Spinal cord (tissue), 10 donors: ENCODE data around the gene CRABP1. TPM values are rescaled to one million over a fixed set of nuclear protein-coding genes. Genes with fewer than 3 reads are reported as not detected.
A peak's percentile ranks its signal among the peaks of the same experiment; 100 is the strongest.

ENCODE experiments used
- DNase-seq, 6 donors: peaks; one replicate each; pipeline versions ENCODE4 v3.0.0 to v3.0.0-alpha.2; 2013 to 2015; ENCODE audit warnings: low spot score in 6 of 6, low read depth in 4 of 6
- H3K27ac ChIP-seq: one replicate; pipeline ENCODE4 v1.5.1; 2013; ENCODE audit warnings: low read depth, low read length, control low read depth
- H3K27me3 ChIP-seq: one replicate; pipeline ENCODE4 v1.6.1; 2013; ENCODE audit warnings: low read length; ENCODE audit not compliant: control insufficient read depth, insufficient read depth
- H3K36me3 ChIP-seq: one replicate; pipeline ENCODE4 v1.6.1; 2013; ENCODE audit warnings: low read length; ENCODE audit not compliant: control insufficient read depth, insufficient read depth
- H3K4me1 ChIP-seq: one replicate; pipeline ENCODE4 v1.6.1; 2013; ENCODE audit warnings: low read length; ENCODE audit not compliant: control insufficient read depth, insufficient read depth
- H3K4me3 ChIP-seq: one replicate; pipeline ENCODE4 v1.5.1; 2013; ENCODE audit warnings: low read depth, low read length, control low read depth
- H3K9me3 ChIP-seq: one replicate; pipeline ENCODE4 v1.6.1; 2013; ENCODE audit warnings: low read length; ENCODE audit not compliant: control insufficient read depth, insufficient read depth
- WGBS: methylation state at CpG from one replicate; pipeline ENCODE4 v1.1.5; 2013; ENCODE audit warnings: missing lambda C conversion rate; ENCODE audit not compliant: insufficient coverage; 5-methylcytosine and 5-hydroxymethylcytosine counted together
- long read RNA-seq, 4 donors: transcript quantifications; one replicate each; lab custom pipeline, GENCODE V29; 2026
- polyA plus RNA-seq, 2 donors: library from polyadenylated mRNA; unstranded; fragments of 120-200 nt; gene quantifications; one replicate each; pipeline ENCODE4 v1.2.1, GENCODE V29; 2013; ENCODE audit not compliant: insufficient read length in 2 of 2
- total RNA-seq, 2 donors: library from RNA; depleted of rRNA in 1 of 2; stranded (reverse); fragments of 120-200 nt in 1 of 2; fragments of >200 nt in 1 of 2; gene quantifications; one replicate each; pipeline versions ENCODE4 v1.2.3 to v1.2.4, GENCODE V29; 2013 to 2014
- donor health status: healthy.

Gene CRABP1
- total RNA-seq (1,000 to 10,000 TPM in 1 of 2 donors, 100 to 1,000 TPM in 1; 113 to 1,461 TPM), polyA plus RNA-seq (100 to 1,000 TPM; 326 to 539 TPM)
- long read RNA-seq, donor 1, transcript CRABP1-203 (1 exons, 401 nt): minor isoform, 37 of 510 reads
- long read RNA-seq, donor 1, transcript CRABP1-201 (4 exons, 772 nt): major isoform, 394 of 510 reads
- long read RNA-seq, donor 1, partial matches to known transcripts: 79 of 510 reads
- long read RNA-seq, donor 1, other reads (novel, unspliced or antisense): 0 of 510 reads
- long read RNA-seq, donor 2, transcript CRABP1-201 (4 exons, 772 nt): major isoform, 107 of 133 reads
- long read RNA-seq, donor 2, transcript CRABP1-203 (1 exons, 401 nt): minor isoform, 11 of 133 reads
- long read RNA-seq, donor 2, partial matches to known transcripts: 14 of 133 reads
- long read RNA-seq, donor 2, other reads (novel, unspliced or antisense): 0 of 133 reads
- long read RNA-seq, donor 3, transcript CRABP1-203 (1 exons, 401 nt): minor isoform, 11 of 152 reads
- long read RNA-seq, donor 3, transcript CRABP1-201 (4 exons, 772 nt): major isoform, 122 of 152 reads
- long read RNA-seq, donor 3, partial matches to known transcripts: 19 of 152 reads
- long read RNA-seq, donor 3, other reads (novel, unspliced or antisense): 0 of 152 reads
- long read RNA-seq, donor 4: 0 reads

DNA sequence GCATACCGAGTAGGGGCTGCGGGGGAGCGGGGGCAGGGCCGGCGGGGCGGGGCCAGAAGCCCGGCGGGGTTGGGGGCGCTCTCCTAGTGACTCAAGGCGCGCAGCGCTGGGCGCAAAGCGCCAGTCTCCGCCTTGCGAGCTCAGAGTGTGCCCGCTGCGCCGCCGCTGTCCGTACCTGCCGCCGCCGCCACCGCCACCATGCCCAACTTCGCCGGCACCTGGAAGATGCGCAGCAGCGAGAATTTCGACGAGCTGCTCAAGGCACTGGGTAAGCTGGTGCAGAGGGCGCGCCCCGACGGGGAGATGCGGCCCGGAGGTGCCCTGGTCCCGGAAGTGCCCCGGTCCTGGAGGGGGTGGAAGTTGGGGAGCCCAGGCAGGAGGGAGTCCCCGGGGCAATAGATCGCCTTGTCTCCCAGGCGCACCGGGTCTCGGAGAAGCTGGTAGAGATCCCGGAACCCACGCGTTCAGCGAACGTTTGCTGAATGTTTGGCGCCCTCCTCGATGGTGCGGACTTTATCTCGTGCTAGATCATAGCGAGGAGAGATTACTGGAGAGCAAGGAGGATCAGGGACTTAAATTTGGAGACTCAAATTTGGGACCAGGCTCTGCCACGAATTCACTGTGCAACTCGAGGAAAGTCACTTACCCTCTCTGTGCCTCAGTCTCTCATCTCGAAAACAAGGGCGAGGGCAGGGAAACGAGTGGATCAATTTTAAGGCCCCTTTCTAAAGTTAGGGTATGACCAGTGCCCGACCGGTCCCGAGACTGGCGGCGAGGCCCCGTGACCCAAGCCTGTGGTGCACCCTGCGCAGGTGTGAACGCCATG is at the start of gene CRABP1:
Gene CRABP1 (plus strand): TSS at position 123 of the 826 bp plus-strand sequence. CDS start 76 bp downstream, at position 199.
- Histone ChIP-seq H3K27me3 (peaks cover 60% of the 10 kb centered on the region), H3K4me1 (peaks cover 26% of the 10 kb centered on the region), H3K4me3 (peak within 1 kb of the TSS; percentile 69), H3K27ac (no peak within 1 kb of the TSS), H3K9me3 (no peaks in the 10 kb centered on the region), H3K36me3 (no peaks in the 10 kb centered on the region)
- WGBS: 1% methylated on average over 67 of the region's 67 CpGs
- peak in 1 of 6 donors; percentile 66 for DNase-seq

DNA sequence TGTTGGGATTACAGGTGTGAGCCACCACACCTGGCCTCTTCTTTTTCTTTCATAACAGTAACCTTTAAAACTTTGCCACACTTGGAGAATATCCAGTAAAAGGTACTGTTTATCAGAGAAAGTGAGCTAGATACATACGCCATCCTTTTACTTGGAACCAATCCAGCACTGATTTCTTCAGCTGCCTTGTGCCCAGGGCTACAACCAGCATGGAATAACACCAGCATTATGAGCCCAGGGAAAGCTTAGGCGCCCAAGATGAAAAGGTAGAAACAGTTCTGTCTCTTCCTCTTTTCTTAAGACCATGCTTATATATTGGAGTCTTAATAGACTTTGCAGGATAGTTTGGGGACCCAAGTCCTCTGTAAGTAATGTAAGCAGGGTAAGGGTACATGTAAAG is 49.1 kb upstream of the CRABP1 start:
- H3K4me3 ChIP-seq: no peak overlapping the region
- no peak overlapping the region for H3K27ac ChIP-seq
- no peak for DNase-seq
- no peaks in the 10 kb centered on the region for H3K27me3 ChIP-seq
- H3K9me3 ChIP-seq: no peaks in the 10 kb centered on the region
- no peaks in the 10 kb centered on the region for H3K4me1 ChIP-seq
- WGBS: no CpG with 5 or more reads among the region's 2 CpGs
- H3K36me3 ChIP-seq: peaks cover 30% of the 10 kb centered on the region

DNA sequence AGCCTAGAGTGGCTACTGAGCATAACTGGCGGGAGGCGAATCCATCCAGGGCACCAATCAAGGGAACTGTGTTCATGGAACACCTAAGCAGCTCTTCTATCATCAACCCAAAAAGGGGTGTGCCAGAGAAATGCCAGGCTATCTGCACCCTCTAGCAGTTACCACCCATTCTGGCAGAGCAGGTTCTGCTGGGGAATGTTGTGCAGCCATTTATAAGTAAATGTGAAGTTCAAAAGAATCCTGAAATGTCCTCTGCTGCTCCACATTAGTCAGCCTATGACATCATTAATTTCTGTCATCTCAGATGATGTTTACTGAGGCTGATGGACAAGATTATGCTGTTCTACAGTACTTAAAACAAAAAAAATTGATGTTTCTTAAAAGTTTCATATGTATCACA is 48.5 kb upstream of the CRABP1 start:
- 100% methylated on average over 2 of the region's 2 CpGs for WGBS
- H3K9me3 ChIP-seq: no peaks in the 10 kb centered on the region
- H3K27ac ChIP-seq: no peak overlapping the region
- no peaks in the 10 kb centered on the region for H3K27me3 ChIP-seq
- peaks cover 24% of the 10 kb centered on the region for H3K36me3 ChIP-seq
- DNase-seq: no peak
- no peak overlapping the region for H3K4me3 ChIP-seq
- H3K4me1 ChIP-seq: no peaks in the 10 kb centered on the region

DNA sequence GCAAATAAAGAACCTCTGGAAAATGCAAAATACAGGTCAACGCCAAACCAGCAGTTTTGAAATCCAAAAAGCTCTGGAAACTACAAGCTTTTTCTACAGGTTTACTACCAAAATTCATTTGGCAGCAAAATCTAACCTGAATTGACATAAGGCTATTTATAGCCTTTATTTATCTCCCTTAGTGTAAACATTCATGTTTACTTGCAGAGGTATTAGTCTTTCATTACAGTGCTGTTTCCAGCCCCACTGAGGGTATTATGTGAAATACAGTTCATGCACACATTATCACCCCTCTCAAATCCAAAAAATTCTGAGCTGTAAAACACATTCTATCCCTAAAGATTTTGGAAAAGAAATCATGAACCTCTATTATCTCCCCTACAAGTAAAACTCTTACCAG is 47.9 kb upstream of the CRABP1 start:
- peaks cover 21% of the 10 kb centered on the region for H3K36me3 ChIP-seq
- no peaks in the 10 kb centered on the region for H3K27me3 ChIP-seq
- no peak for DNase-seq
- no peak overlapping the region for H3K27ac ChIP-seq
- WGBS: 100% methylated on average over 1 of the region's 1 CpG
- H3K9me3 ChIP-seq: no peaks in the 10 kb centered on the region
- H3K4me1 ChIP-seq: no peaks in the 10 kb centered on the region
- H3K4me3 ChIP-seq: no peak overlapping the region

DNA sequence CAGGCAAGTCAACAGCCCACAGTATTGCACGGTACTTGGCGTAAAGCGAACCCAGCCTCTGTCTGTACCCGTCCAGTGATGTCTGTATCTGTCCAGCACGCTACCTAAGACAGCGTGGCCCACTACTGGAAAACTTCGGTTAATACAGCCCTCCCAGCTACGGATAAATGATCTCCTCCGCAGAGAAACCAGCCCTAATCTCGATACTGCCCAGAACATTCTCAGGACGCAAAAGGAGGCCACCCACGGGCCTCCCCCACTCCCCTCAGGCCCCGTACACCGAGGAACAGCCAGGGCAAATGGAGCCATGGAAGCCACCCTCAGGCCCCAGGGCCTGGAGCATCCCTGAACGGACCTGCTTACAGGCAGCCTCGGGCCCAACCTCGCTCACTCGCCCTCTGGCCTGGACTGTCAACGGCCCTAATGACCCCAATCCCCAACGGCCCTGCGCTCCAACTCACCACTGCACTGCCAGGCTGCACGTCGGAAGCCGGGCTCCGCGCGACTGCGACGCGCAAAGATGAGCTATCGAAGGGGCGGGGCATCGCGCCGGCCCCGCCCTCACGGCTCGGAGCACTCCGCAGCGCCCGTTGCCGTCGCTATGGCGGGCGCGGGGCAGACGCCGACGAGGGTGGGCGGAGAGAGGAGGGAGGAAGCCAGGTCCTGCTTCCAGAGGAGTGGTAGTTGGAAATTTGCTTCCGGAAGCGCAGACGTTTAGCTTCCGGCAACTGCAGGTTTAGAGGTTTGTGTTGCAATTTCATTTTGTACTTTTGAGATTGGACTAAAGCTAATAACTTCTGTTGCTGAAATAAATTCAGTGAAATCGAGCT is 40.8 kb upstream of the CRABP1 start, which contains the start of gene SKIC8:
Gene SKIC8 (minus strand): TSS at position 509 of the 830 bp plus-strand sequence. CDS start 3,923 bp downstream, outside the sequence.
- DNase-seq: peak; percentile 78 to 98 (median 90)
- peak within 1 kb of the TSS; percentile 90 for H3K4me3 ChIP-seq
- H3K9me3 ChIP-seq: no peaks in the 10 kb centered on the region
- peaks cover 11% of the 10 kb centered on the region for H3K4me1 ChIP-seq
- peak within 1 kb of the TSS; percentile 72 for H3K27ac ChIP-seq
- no peaks in the 10 kb centered on the region for H3K36me3 ChIP-seq
- H3K27me3 ChIP-seq: peaks cover 10% of the 10 kb centered on the region
- WGBS: under 1% methylated on average over 55 of the region's 55 CpGs

DNA sequence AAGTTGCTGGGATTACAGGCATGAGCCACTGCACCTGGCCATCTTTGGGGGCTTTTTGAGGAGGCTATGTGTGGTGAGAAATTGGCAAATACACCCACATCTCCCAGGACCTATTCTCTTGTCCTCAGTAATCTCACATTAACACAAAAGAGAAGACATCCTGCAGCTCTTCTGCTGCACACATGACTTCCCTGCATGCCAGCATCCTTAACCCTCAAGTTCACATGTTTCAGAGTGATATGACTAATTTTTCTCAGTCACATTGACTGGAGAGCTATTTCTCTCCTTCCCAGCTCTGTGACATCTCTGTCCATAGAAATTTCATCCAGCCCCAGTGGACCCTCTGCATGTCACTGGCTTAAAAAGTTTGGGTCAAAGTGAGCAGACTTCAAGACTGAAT is 38.8 kb upstream of the CRABP1 start:
- Histone ChIP-seq H3K4me1 (peaks cover 11% of the 10 kb centered on the region), H3K4me3 (no peak overlapping the region), H3K27ac (no peak overlapping the region), H3K27me3 (peaks cover 11% of the 10 kb centered on the region), H3K36me3 (no peaks in the 10 kb centered on the region), H3K9me3 (no peaks in the 10 kb centered on the region)
- no peak for DNase-seq

DNA sequence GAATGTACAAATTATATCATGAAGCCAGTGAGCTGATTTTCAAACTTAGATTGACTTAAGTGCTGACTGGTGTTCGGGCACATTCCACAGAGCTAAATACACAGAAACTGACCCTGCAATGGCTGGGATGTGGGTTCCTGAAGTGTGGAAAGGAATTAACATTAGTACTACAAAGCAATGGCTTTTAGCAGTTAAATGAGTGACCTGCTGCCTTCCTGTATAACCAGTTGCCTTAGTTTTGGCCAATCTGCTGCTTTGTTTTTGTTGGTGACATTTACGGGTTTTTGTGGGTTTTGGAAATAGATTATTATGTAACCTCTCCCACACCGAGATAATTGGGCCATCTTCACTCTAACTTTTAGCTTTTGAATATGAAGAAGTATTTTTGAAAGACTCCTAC is 38.3 kb upstream of the CRABP1 start:
- DNase-seq: no peak
- peaks cover 16% of the 10 kb centered on the region for H3K4me1 ChIP-seq
- no CpG with 5 or more reads among the region's 3 CpGs for WGBS
- no peaks in the 10 kb centered on the region for H3K36me3 ChIP-seq
- H3K9me3 ChIP-seq: no peaks in the 10 kb centered on the region
- H3K4me3 ChIP-seq: no peak overlapping the region
- H3K27me3 ChIP-seq: peaks cover 11% of the 10 kb centered on the region
- H3K27ac ChIP-seq: no peak overlapping the region

DNA sequence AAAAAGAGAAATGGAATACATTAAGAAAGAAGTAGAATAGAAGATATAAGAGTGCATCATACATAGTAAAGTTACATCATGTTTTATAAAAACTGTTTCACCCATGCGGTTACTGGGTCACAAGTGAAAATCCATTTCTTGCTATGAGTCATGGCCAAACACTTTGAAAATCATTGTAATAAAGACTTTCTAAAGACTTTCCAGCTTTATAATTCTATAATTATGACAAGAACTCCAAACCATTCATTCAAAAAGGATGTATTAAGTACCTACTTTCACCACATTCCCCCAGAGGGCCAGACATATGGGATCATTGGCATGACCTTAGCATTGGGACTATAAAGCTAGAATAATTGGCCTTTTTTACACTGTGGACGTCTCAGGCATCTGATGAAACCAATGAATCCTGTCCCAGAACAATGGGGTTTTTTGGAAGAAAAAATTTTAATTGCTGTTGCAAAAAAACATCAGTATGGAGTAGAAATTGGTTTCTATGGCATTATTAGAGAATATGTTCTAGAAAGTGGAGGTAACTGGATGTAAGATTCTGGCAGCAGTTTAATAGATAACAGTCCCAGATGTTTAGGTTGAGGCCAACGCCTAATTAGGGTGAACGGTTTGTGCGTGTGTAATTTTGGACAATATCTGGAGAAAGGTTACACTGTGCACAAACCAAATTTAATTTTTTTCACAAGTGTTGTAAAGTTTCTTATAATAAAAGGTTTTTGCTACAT is 37.4 kb upstream of the CRABP1 start:
- H3K4me3 ChIP-seq: no peak overlapping the region
- H3K27me3 ChIP-seq: peaks cover 11% of the 10 kb centered on the region
- 44% methylated on average over 2 of the region's 5 CpGs for WGBS
- peaks cover 16% of the 10 kb centered on the region for H3K4me1 ChIP-seq
- no peak for DNase-seq
- no peaks in the 10 kb centered on the region for H3K36me3 ChIP-seq
- peak overlapping the region; percentile 38 for H3K27ac ChIP-seq
- no peaks in the 10 kb centered on the region for H3K9me3 ChIP-seq
